ENCODE data around the gene WDR59. TPM values are rescaled to one million over a fixed set of nuclear protein-coding genes. Genes with fewer than 3 reads are reported as not detected.

Gene WDR59
- total and polyA plus RNA-seq, 2 donors (not counting 3 experiments of a cell fraction or from before 2014, with no cell fraction given), result 51.1 to 60.0 TPM

DNA sequence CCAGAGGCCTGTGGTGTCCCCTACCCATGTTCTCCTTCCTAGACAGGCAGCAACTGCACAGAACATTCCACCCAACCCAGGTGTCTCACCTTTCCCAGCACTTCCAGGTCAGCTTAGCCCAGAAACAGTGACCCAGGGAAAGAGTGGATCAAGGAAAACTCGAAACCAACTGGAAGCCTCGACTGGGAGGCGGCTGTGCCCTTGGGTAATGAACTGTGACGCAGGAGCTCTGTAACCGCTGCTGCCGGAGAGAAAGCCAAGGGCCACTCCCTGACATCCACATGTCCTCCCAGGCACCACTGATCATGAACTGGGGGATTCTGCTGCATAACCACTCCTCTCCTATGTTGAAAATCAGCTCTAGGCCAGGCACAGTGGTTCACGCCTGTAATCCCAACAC lies 34.4 kb downstream of the WDR59 start:
- DNase-seq (ENCODE audit: low read depth, low spot score), result no peak
- H3K27me3 ChIP-seq (ENCODE audit: control insufficient read depth in 2 of 2, insufficient read depth in 2 of 2, low read length in 2 of 2), result no peaks in the 10 kb centered on the region
- intact Hi-C loops (cut with micrococcal nuclease), result no loop called here
- H2AFZ ChIP-seq (ENCODE audit: low read depth, low read length), result no peak overlapping the region
- H3K4me2 ChIP-seq (ENCODE audit: insufficient read depth, low read length), result no peak overlapping the region
- H3K79me2 ChIP-seq (ENCODE audit: control insufficient read depth, insufficient read depth, low read length), result no peaks in the 10 kb centered on the region
- ChIA-PET POLR2A (no interaction called here), CTCF (interaction anchor here (0.6 kb wide), 1 partner anchor 80 kb away, joined by 3 read pairs; no protein-coding TSS in a partner anchor)
- no peaks in the 10 kb centered on the region for H3K9me3 ChIP-seq (replicated peaks; ENCODE audit: control insufficient read depth, insufficient read depth, low read length)
- no peaks in the 10 kb centered on the region for H4K20me1 ChIP-seq (replicated peaks; ENCODE audit: control insufficient read depth, extremely low read depth, insufficient read depth, low read length)
- TF ChIP-seq GATA2 (IDR thresholded peaks at IDR 0.05; ENCODE audit: insufficient read depth, insufficient read length, low read depth, low read length), result no peak
- TF ChIP-seq, protein P1, sequence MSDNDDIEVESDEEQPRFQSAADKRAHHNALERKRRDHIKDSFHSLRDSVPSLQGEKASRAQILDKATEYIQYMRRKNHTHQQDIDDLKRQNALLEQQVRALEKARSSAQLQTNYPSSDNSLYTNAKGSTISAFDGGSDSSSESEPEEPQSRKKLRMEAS (IDR thresholded peaks at IDR 0.05; ENCODE audit: insufficient read depth, insufficient read length), result no peak
- no peak for TF ChIP-seq JUN (IDR thresholded peaks at IDR 0.05; ENCODE audit: borderline replicate concordance, insufficient read depth, insufficient read length, low read depth)
- TF ChIP-seq POLR2AphosphoS5 (IDR thresholded peaks at IDR 0.05; ENCODE audit: insufficient read depth, low read depth, low read length), result no peak
- no peak for TF ChIP-seq POLR2A (IDR thresholded peaks at IDR 0.05; ENCODE audit: low read depth, low read length)
- TF ChIP-seq MYC (IDR thresholded peaks at IDR 0.05; ENCODE audit: low read depth, low read length), result no peak
- TF ChIP-seq FOS (IDR thresholded peaks at IDR 0.05; ENCODE audit: borderline replicate concordance, insufficient read depth, low read length), result no peak
- TF ChIP-seq, protein P2, sequence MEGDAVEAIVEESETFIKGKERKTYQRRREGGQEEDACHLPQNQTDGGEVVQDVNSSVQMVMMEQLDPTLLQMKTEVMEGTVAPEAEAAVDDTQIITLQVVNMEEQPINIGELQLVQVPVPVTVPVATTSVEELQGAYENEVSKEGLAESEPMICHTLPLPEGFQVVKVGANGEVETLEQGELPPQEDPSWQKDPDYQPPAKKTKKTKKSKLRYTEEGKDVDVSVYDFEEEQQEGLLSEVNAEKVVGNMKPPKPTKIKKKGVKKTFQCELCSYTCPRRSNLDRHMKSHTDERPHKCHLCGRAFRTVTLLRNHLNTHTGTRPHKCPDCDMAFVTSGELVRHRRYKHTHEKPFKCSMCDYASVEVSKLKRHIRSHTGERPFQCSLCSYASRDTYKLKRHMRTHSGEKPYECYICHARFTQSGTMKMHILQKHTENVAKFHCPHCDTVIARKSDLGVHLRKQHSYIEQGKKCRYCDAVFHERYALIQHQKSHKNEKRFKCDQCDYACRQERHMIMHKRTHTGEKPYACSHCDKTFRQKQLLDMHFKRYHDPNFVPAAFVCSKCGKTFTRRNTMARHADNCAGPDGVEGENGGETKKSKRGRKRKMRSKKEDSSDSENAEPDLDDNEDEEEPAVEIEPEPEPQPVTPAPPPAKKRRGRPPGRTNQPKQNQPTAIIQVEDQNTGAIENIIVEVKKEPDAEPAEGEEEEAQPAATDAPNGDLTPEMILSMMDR (IDR thresholded peaks at IDR 0.05; ENCODE audit: extremely low read depth in 1 of 2, insufficient read depth in 1 of 2, low read depth in 1 of 2, low read length in 2 of 2), result no peak
- no peak for TF ChIP-seq EZH2 (IDR thresholded peaks at IDR 0.05; ENCODE audit: borderline replicate concordance, low read depth, low read length, severe bottlenecking)
- no peak overlapping the region for H3K9ac ChIP-seq (replicated peaks; ENCODE audit: extremely low read depth, insufficient read depth, low read length)
- peaks cover 4 to 5% of the 10 kb centered on the region in 2 experiments for H3K36me3 ChIP-seq (ENCODE audit: control insufficient read depth in 2 of 2, extremely low read depth in 1 of 2, insufficient read depth in 2 of 2, low read length in 2 of 2)
- no peaks in the 10 kb centered on the region for H3K9me1 ChIP-seq (replicated peaks; ENCODE audit: control insufficient read depth, extremely low read depth, insufficient read depth, low read length)
- H3K4me1 ChIP-seq (ENCODE audit: control insufficient read depth, extremely low read depth, insufficient read depth, low read length), result no peaks in the 10 kb centered on the region
- H3K27ac ChIP-seq (ENCODE audit: insufficient read depth, low read depth, low read length), result no peak overlapping the region
- no peak overlapping the region for H3K4me3 ChIP-seq (replicated peaks in 1 of 3; ENCODE audit: insufficient read depth in 1 of 3, low read depth in 1 of 3, low read length in 3 of 3)
- BruUV-seq (replicated peaks), result no TSS peak
- no peak for FAIRE-seq
- dilution Hi-C loops (cut with MboI; ENCODE audit: extremely low pct_ligation_motif_present, low sequenced_read_pairs), result no loop called here
